HFF-Myc (cell line): ENCODE measurements around the gene B3GLCT.

Experiments used
- DNase-seq: peaks from one replicate; pipeline ENCODE4 v3.0.0-alpha.2; 2011; ENCODE audit warnings: low read depth; ENCODE audit errors: extremely low read depth
- H3K4me3 ChIP-seq: replicated peaks from 2 replicates; pipeline ENCODE4 v1.5.1; 2011; ENCODE audit warnings: low read depth, mild to moderate bottlenecking, control low read depth, low read length
- TF ChIP-seq, protein P1 (sequence below): IDR thresholded peaks from 2 replicates; pipeline ENCODE4 v1.5.1; 2012; ENCODE audit warnings: mild to moderate bottlenecking, low read depth, low read length, control low read depth; ENCODE audit errors: missing control alignments

Gene B3GLCT

DNA sequence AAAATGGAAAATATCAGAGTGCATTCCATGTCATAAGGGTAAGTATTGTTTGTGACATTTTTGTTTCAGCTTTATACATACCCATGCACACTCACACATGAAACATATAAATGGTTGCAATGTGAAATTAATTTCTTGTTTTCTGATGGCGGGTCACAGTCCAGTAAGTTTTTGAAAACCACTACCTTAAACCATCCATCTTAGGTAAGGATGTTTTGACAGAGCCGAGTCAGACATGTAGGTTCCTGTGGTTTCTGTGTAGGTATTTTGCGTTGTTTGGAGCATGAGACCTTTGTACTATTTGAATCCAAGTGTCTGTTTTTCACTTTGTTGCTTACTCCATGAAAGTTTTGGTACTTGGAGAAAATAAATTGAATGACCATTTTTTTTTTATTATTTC is 121.7 kb downstream of the B3GLCT start:
- TF ChIP-seq, protein P1, sequence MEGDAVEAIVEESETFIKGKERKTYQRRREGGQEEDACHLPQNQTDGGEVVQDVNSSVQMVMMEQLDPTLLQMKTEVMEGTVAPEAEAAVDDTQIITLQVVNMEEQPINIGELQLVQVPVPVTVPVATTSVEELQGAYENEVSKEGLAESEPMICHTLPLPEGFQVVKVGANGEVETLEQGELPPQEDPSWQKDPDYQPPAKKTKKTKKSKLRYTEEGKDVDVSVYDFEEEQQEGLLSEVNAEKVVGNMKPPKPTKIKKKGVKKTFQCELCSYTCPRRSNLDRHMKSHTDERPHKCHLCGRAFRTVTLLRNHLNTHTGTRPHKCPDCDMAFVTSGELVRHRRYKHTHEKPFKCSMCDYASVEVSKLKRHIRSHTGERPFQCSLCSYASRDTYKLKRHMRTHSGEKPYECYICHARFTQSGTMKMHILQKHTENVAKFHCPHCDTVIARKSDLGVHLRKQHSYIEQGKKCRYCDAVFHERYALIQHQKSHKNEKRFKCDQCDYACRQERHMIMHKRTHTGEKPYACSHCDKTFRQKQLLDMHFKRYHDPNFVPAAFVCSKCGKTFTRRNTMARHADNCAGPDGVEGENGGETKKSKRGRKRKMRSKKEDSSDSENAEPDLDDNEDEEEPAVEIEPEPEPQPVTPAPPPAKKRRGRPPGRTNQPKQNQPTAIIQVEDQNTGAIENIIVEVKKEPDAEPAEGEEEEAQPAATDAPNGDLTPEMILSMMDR, result no peak
- DNase-seq, result no peak
- no peak overlapping the region for H3K4me3 ChIP-seq

DNA sequence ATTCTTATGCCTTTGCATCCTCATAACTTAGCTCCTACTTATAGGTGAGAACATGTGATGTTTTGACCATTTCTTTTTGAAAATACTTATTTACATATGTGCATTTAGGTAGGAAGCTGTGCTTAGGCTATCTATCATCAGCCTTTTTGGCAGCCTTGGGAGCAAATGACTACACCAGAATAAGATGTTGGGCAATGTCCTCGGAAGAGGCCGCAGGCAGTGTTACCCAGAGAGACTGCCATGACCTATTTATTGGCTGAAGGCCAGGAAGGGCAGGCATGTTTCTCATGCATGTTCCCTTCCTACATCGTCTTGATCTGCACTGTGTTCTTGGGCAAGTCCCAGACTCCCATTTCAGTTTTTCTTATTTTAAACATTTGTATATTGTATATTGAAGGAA is 122.3 kb downstream of the B3GLCT start:
- no peak overlapping the region for H3K4me3 ChIP-seq
- DNase-seq, result no peak
- TF ChIP-seq, protein P1, result no peak

DNA sequence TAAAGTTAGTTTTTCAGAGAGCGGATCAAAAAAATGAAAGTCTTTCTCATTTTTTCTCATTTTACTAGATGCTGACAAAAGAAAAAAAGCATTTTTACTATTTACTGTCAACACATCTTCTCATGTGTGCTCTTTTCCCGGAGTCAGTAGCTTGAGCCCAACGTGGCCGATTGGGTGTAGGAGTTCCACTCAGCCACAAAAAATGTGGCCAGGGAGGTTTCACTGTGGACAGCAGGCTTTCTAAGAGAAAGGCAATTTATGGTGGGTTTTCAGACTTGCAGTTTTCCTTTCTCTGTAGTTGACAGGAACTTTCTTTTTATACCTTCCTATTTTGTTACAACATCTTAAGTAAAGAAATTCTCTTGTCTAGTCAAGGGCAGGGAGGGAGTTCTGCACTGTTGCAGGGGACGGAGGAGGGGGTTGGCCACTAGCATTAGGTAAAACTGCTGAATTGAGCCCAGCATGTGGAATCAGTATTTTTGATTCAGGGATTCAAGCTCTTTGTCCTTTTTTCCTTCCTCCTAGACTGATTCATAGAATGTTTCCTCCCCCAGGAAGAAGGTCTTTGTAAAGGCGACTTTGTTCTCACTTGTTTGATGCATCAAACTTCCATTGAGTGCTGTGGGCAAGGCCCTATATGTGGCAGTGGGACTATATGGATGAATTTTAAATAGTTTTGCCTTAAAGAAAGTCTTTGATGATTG is 123.1 kb downstream of the B3GLCT start:
- TF ChIP-seq, protein P1, result no peak
- DNase-seq, result no peak
- no peak overlapping the region for H3K4me3 ChIP-seq

DNA sequence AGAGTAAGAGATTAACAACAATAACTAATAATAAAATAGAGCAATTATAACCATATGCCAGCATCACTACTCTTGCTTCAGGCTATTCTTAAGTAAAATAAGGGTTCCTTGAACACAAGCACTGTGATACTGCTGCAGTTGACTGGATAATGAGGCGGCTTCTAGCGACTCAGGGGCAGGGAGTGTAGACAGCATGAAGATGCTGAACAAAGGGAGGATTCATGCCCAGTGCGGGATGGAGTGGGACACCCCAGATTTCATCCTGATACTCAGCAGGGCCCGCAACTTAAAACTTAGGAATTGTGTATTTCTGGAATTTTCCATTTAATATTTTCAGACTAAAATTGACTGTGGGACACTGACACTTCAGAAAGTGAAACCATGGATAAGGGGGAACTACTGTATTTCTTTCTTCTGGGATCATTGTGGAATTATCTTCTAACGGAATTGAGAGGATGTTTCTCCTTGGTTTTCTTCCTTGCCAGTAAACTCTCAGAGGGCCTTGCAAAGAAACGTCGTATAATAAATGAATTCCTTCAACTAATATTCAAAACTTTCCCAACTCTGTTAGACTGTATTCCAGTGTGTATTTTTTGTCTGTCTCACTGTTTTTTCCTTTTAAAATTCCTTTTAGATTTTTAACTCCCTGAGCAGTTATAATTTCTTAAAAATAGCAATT is 127.5 kb downstream of the B3GLCT start:
- no peak for DNase-seq
- TF ChIP-seq, protein P1, result no peak
- H3K4me3 ChIP-seq, result no peak overlapping the region

DNA sequence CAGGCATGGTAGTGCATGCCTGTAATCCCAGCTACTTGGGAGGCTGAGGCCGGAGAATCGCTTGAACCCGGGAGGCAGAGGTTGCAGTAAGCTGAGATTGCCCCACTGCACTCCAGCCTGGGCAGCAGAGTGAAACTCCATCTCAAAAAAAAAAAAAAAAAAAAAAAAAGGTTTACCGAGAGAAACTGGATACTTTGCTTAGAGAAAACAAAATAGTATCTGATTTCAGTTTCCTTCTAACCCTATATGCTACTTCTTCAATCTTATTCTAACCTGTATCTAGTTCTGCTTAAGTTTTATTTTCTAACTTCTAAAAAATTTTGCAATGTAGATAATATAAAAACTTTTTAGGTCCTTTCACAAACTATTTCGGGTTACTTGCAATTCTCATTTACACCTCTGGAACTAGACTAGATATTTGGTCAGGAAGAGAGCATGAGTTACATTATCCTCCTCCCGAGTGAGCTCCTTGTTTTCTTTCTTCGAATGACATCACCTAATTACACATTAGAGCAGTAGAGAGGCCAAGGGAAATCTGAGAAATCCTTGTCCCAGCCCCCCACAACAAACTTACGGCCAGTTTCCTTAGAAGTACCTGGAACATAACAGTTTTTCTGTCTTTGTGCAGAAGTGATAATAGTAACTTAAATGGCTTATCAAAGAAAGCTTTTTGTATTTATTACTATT is 128.9 kb downstream of the B3GLCT start:
- DNase-seq, result no peak
- TF ChIP-seq, protein P1, result no peak
- H3K4me3 ChIP-seq, result no peak overlapping the region

DNA sequence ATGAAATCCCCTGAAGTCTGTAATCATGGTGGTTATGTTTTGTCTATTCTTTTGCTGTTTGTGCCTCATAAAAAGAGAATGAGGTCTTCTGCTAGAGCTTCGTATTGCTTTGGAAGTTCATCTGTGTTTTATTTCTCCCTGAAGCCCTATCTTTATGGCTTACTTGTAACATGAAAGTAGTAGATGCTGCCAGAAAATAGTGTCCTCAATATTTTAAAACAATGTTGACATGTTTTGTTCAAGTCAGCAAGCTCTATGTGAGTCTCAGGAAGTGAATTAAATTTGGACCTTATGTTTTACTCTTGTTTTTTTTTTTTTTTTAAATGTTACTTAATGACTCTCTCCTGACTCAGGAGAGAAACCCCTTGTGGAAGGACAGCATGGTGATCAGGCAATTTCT is 130.5 kb downstream of the B3GLCT start:
- TF ChIP-seq, protein P1, result no peak
- no peak for DNase-seq
- no peak overlapping the region for H3K4me3 ChIP-seq
